Caki2 (cell line): ENCODE results near the gene GSE1. TPM values are rescaled to one million over a fixed set of nuclear protein-coding genes. Genes with fewer than 3 reads are reported as not detected.

Experiments used
- DNase-seq: peaks from one replicate; pipeline ENCODE4 v3.0.0-alpha.2; 2015; ENCODE audit warnings: low read depth
- in situ Hi-C: cut with HindIII; loops from 2 replicates; pipeline ENCODE4 v1.10.0; 2016; ENCODE audit warnings: low sequenced_read_pairs, low pct_unique_long_range_greater_than_20kb, mixed read lengths
- total RNA-seq: library from RNA; depleted of rRNA; stranded (reverse); fragments of >200 nt; shearing (Covaris generic); gene quantifications from 2 replicates; pipeline ENCODE4 v1.2.3, GENCODE V29; 2014; ENCODE audit warnings: low replicate concordance

GSE1 gene
- total RNA-seq, 1 experiment from 2014 or later, result 7.1 TPM

- DNase-seq, result no peak
- in situ Hi-C loops, result no loop called here
These were observed 11.3 kb upstream of the GSE1 start for GRCh38 chr16:85601730-85602401.

DNA sequence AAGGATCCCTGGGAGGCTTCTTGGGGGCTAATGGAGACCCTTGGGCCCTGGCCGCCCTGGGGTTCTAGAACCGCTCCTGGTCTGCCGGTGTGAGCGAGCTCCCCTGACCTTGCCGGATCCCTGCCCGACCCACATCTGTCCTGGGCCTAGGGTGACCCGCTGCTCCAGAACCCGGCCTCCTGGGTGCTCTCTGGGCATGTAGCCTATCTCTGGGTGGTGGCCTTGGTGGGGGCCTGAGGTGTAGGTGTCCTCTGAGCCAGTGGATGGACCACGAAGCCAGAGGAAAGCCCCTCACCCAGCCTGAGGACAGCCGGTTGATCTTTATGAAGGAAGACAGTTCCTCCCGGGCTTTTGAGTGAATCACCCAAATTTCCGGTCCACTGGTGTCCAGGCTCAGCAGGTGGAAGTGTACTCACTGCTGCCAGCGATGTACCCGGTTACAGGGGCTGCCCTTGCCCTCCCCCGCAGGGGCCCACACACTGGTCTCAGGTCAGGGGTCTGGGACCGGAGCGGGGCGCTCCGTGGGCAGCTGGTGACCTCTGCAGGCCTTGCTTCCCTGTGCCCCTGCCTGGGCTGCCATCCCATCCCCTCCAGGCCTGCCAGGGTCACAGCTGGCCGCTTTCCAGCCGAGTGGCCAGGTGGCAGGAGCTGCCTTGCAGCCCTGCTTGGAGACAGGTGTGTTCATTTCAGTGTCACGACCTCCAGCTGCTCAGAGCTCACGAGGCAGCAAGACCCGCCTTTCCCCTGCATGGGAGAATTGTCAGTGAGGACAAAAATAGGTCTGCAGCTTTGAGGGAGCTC is 10.5 kb upstream of the GSE1 start:
- peak; percentile 16 for DNase-seq
- in situ Hi-C loops, result no loop called here

DNA sequence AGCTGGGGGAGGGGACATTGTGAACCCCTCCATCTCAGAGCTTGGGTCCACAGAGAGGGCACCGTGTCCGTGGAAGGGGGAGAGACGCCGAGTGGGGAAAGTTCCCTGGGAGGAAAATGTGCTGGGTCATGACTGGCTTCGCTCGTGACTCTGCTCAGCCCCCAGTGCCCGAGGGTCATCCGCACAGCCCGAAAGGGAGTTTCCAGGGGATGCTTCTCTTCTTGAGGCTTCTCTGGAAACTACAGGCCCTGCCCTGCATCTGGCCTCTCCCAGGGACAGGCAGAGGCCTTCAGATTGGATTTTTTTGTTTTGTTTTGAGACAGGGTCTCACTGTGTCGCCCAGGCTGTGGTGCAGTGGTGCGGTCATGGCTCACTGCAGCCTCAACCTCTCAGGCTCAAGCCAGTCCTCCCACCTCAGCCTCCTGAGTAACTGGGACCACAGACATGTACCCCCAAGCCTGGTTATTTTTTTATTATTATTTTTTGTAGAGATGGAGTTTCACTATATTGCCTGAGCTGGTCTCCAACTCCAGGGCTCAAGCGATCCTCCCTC is 9.8 kb upstream of the GSE1 start:
- no peak for DNase-seq
- in situ Hi-C loops, result no loop called here

- no peak for DNase-seq
- in situ Hi-C loops, result no loop called here
These were observed 8.9 kb upstream of the GSE1 start for GRCh38 chr16:85604145-85604705.

DNA sequence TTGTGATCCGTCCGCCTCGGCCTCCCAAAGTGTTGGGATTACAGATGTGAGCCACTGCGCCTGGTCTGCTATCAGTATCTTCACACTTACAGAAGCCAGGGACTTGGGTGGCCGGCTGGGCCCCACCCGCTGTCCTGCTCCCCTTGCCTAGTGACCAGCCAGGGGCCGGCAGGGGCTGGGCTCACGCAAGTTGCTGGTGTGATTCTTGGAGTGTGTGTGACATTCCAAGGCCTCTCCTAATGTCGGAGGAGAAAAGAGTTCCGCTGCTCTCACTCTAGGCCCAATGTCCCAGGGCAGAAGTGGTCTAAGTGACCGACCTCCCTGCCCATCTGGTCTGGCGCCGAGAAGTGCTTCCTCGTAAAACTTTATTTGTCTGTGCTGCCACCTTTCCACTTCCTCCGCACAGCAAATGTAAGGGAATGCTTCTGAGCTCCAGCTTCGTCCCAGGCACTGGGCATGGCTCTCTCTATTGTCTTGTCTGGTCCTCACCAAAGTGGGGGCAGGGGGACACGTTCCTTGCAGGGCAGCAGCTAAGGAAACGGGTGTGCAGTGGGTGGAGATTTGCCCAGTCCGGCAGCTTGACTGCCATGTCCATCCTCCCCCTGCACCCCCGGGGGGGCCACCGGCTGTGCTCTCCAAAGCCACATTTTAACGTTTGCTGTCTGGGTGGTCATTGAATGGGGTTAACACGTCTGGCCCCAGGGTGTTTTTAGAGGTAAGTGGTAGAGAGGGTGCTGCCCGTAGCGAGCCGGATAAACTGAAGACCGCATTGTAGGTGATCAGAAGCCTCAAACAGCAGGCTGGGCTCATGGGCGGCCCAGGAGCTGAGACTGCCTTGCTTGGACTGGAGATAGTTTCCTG is 7.8 kb upstream of the GSE1 start:
- DNase-seq, result no peak
- in situ Hi-C loops, result no loop called here

DNA sequence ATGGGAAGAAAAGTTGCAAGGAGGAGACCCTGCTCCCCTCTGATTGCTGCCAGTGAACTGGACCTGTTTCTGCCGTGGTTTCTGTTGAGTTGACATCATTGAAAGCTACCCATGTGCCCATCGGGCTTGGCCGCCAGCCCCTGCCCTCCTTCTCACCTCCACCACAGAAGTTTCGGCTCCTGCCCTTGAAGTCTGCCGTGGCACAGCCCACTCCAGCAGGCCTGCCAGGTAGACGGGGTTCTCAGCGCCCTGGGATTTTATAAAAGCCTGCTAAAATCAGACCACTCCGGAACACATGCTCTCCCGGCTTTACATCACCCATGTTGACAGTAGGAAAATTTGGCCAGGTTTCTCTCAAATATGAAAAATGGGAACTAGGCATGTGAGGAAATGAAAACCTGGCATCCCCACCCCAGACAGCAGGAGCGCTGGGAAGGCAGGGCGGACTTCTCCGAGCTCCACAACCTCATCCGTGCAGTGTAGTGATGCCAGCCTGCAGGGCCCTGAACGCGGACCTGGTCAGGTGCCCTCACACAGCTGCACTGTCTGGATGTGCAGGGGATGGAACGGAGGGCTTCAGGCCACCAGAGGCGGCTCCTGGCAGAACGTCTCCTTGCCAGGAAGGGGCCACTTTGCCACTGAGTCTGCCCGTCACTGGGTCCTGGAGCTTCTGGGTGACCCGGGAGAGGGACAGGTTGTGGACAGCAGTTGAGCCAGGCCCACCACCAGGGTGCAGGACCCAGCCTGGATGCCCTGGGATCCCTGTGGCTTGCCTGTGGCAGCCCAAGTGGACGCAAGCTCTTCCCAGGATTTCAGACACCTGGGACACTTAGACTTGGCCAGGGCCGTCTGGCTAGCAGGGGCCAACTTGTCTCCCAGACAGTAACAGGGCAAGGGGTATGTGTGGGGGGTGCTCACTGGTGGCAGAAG is 6.9 kb upstream of the GSE1 start:
- no peak for DNase-seq
- in situ Hi-C loops, result no loop called here

GRCh38 chr16:85606904-85607303 is 6.2 kb upstream of the GSE1 start:
- in situ Hi-C loops, result no loop called here
- DNase-seq, result no peak

- no peak for DNase-seq
- in situ Hi-C loops, result no loop called here
These were observed 5.8 kb upstream of the GSE1 start for GRCh38 chr16:85607321-85607765.

GRCh38 chr16:85607796-85608514 is 5.2 kb upstream of the GSE1 start:
- in situ Hi-C loops, result no loop called here

GRCh38 chr16:85608515-85608885 is 4.6 kb upstream of the GSE1 start:
- DNase-seq, result no peak
- in situ Hi-C loops, result no loop called here

More at GRCh38 chr16:85607796-85608514, 5.2 kb upstream of the GSE1 start:
- DNase-seq, result no peak

- no peak for DNase-seq
- in situ Hi-C loops, result no loop called here
These were observed 4.2 kb upstream of the GSE1 start for GRCh38 chr16:85608887-85609286.

DNA sequence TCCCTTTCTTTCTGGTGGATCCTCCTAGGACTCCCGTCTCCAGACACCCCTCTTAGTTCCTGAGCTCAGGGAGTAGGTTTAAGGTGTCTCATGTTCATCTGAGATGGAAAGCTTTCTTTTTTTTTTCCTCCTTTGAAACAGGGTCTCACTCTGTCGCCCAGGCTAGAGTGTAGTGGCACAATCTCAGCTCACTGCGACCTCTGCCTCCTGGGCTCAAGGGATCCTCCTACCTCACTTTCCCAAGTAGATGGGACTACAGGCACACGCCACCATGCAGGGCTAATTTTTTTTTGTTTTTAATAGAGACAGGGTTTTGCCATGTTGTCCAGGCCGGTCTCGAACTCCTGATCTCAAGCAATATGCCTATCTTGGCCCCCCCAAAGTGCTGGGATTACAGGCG is 3.6 kb upstream of the GSE1 start:
- in situ Hi-C loops, result no loop called here
- DNase-seq, result no peak

DNA sequence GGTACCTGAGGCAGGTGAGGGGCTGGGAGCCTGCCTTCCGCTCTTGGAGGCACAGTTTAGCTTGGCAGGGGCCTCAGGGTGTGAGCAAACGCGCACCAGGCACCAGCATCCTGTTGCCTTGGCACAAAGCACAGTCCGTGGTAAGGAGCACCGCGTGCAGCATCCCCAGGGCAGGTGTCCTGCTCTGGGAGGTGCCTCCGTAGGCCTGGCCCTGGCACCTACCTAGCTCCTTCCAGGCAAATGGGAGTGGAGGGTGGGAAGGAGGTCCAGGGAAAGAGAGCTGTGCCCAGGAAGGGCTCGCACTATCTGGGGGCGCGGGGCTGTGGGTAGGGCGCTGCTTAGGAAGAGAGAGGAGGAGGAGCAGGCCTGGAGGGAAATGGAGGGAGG is 3.1 kb upstream of the GSE1 start:
- in situ Hi-C loops, result no loop called here

GRCh38 chr16:85610446-85611193 is 2.5 kb upstream of the GSE1 start:
- in situ Hi-C loops, result no loop called here

More for the DNA sequence above, 3.1 kb upstream of the GSE1 start:
- DNase-seq, result no peak

DNA sequence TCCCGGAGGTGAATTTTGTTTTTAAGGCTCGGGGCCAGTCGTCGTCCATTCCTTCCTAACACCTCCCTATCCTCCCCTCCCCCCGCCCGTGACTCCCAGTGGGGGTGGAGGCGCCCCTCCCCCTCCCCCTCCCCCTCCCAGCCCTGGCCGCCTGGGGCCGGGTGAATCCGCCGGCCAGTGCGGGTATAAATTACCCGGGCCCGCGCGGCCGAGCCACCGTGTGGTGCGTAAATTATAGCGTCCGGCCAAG is 2.0 kb upstream of the GSE1 start:
- in situ Hi-C loops, result no loop called here
- DNase-seq, result no peak

More at GRCh38 chr16:85610446-85611193, 2.5 kb upstream of the GSE1 start:
- DNase-seq, result peak; percentile 89

- in situ Hi-C loops, result no loop called here
- peak; percentile 76 for DNase-seq
These were observed 1.5 kb upstream of the GSE1 start for GRCh38 chr16:85611444-85612190.
